Fibroblast of skin of abdomen (primary cell): ENCODE data around the gene PTGFR. TPM values are rescaled to one million over a fixed set of nuclear protein-coding genes. Genes with fewer than 3 reads are reported as not detected.

Source experiments
- DNase-seq: peaks from one replicate; pipeline ENCODE4 v3.0.0-alpha.2; 2013
- polyA plus RNA-seq, 2 experiments: library from polyadenylated mRNA; unstranded; fragments of 120-200 nt; gene quantifications; one replicate each; pipeline ENCODE4 v1.2.1, GENCODE V29; 2013; ENCODE audit not compliant: insufficient read length in 2 of 2

PTGFR gene
- 12.0 TPM for polyA plus RNA-seq (2013, experiment 1 of 2; ENCODE audit: insufficient read length)
- polyA plus RNA-seq (2013, experiment 2 of 2; ENCODE audit: insufficient read length): 11.3 TPM

- DNase-seq: peak; percentile 39
These were observed at the start of gene PTGFR for GRCh38 chr1:78490861-78491450. Gene PTGFR (plus strand): TSS chr1:78490974. CDS start chr1:78492744, 1,770 bp downstream.

- DNase-seq: peak; percentile 57
These were observed 48.9 kb upstream of the PTGFR start for GRCh38 chr1:78441921-78442320.

GRCh38 chr1:78447086-78447485, 43.7 kb upstream of the PTGFR start:
- DNase-seq: peak; percentile 60

- no peak for DNase-seq
These were observed 26.3 kb upstream of the PTGFR start for GRCh38 chr1:78464449-78464891.

GRCh38 chr1:78465143-78465542, 25.6 kb upstream of the PTGFR start:
- no peak for DNase-seq

- DNase-seq: peak; percentile 34
These were observed 22.3 kb upstream of the PTGFR start for GRCh38 chr1:78468521-78468920.

- DNase-seq: no peak
These were observed 21.2 kb upstream of the PTGFR start for GRCh38 chr1:78469576-78469975.

GRCh38 chr1:78471890-78472620, 18.7 kb upstream of the PTGFR start:
- DNase-seq: peak; percentile 29

GRCh38 chr1:78472851-78473496, 17.8 kb upstream of the PTGFR start:
- DNase-seq: no peak

- DNase-seq: no peak
These were observed 16.7 kb upstream of the PTGFR start for GRCh38 chr1:78474092-78474491.

- DNase-seq: no peak
These were observed 14.7 kb upstream of the PTGFR start for GRCh38 chr1:78475888-78476610.

- DNase-seq: peak; percentile 63
These were observed 6.9 kb upstream of the PTGFR start for GRCh38 chr1:78483903-78484302.

- peak; percentile 81 for DNase-seq
These were observed 787 bp downstream of the PTGFR start for GRCh38 chr1:78491451-78492071.

- DNase-seq: peak; percentile 66
These were observed 1.7 kb downstream of the PTGFR start for GRCh38 chr1:78492386-78492950.

- DNase-seq: peak; percentile 47
These were observed 2.7 kb downstream of the PTGFR start for GRCh38 chr1:78493451-78493850.

- DNase-seq: peak; percentile 73
These were observed 6.4 kb downstream of the PTGFR start for GRCh38 chr1:78497201-78497600.

- no peak for DNase-seq
These were observed 9.8 kb downstream of the PTGFR start for GRCh38 chr1:78500529-78500928.

GRCh38 chr1:78501203-78501602, 10.4 kb downstream of the PTGFR start:
- no peak for DNase-seq

GRCh38 chr1:78511334-78511733, 20.6 kb downstream of the PTGFR start:
- DNase-seq: no peak

- DNase-seq: no peak
These were observed 25.9 kb downstream of the PTGFR start for GRCh38 chr1:78516716-78517115.

GRCh38 chr1:78519446-78519845, 28.7 kb downstream of the PTGFR start:
- DNase-seq: peak; percentile 38

GRCh38 chr1:78520216-78520615, 29.4 kb downstream of the PTGFR start:
- peak; percentile 13 for DNase-seq
